ENCODE results near the gene DLGAP4. TPM values are rescaled to one million over a fixed set of nuclear protein-coding genes. Genes with fewer than 3 reads are reported as not detected.

DLGAP4 gene
- total and polyA plus RNA-seq, 4 donors, result 17.8 to 121 (median 70.7) TPM

DNA sequence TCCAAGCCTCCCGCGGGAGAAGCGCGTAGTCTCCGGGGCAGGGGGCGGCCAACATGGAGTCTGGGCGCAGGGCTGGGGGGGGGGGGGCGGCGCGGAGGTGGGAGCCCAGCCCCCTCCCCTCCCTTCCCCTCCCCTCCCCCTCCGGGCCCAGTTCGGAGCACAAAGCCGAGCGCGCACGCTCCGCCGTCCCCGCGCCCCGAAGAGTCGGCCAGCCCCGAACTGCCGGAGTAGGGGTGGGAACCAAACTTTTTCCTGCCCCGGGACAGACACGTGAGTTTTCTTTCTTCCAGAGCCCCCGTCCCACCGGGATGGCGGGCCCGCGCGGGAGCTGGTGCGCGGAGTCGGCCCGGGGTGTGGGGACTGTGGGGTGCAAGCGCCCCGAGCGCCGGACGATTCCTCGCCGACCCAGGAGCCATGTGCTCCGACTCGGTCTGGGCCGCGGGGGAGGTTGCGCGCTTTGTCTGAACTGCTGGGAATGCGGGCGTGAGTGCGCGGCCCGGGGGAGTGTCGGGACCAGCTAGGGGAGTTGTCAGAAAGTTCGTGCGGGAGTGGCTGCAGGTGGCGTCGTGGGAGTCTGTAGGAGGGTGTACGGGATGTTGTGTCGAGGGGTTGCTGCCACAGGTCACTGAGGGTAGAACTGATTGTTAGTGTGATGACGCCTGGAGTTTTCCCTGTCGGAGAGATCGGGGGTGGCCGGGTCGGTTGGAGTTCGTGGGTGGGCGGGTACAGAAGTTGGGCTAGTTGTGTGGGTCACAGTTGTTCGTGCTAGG lies 268.4 kb downstream of the DLGAP4 start:
- H3K27me3 ChIP-seq (ENCODE audit: control insufficient read depth, insufficient read depth, low read length), result peaks cover 21% of the 10 kb centered on the region

DNA sequence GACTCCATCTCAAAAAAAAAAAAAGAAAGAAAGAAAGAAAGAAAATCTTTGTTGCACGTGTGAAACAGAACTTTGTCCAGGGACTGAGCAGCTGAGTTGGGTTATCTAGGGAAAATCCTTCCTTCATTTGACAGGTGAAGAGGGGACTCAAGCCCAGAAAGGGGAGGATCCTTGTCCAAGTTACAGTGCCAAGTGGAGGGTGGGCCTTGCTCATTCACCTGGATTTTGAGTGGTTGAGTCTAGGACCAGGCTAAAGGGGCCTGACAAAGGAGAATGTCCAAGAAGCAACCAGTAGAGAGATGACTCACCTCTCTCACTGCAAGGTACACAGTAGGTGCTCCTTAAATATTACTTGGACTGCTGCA lies 269.9 kb downstream of the DLGAP4 start:
- Histone ChIP-seq H3K36me3 (ENCODE audit: control insufficient read depth, insufficient read depth, low read length) (peaks cover 18% of the 10 kb centered on the region), H3K4me1 (ENCODE audit: control insufficient read depth, insufficient read depth, low read length) (peaks cover 40% of the 10 kb centered on the region), H3K27ac (ENCODE audit: low read depth, low read length) (no peak overlapping the region), H3K4me3 (ENCODE audit: low read depth, low read length) (no peak overlapping the region), H3K27me3 (ENCODE audit: control insufficient read depth, insufficient read depth, low read length) (peaks cover 21% of the 10 kb centered on the region), H3K9me3 (ENCODE audit: control insufficient read depth, insufficient read depth, low read length) (no peaks in the 10 kb centered on the region)
- no peak for DNase-seq (ENCODE audit: low read depth in 4 of 6, low spot score in 6 of 6)
- WGBS (ENCODE audit: insufficient coverage), result 20% methylated on average over 1 of the region's 1 CpG

More for the DNA sequence above, 268.4 kb downstream of the DLGAP4 start:
- H3K36me3 ChIP-seq (ENCODE audit: control insufficient read depth, insufficient read depth, low read length), result peaks cover 12% of the 10 kb centered on the region
- H3K9me3 ChIP-seq (ENCODE audit: control insufficient read depth, insufficient read depth, low read length), result no peaks in the 10 kb centered on the region
- 1% methylated on average over 57 of the region's 69 CpGs for WGBS (ENCODE audit: insufficient coverage)
- DNase-seq (ENCODE audit: low read depth in 4 of 6, low spot score in 6 of 6), result peak in 2 of 6 donors; percentile 22 to 55
- H3K4me3 ChIP-seq (ENCODE audit: low read depth, low read length), result peak overlapping the region; percentile 82
- peaks cover 40% of the 10 kb centered on the region for H3K4me1 ChIP-seq (ENCODE audit: control insufficient read depth, insufficient read depth, low read length)
- peak overlapping the region; percentile 92 for H3K27ac ChIP-seq (ENCODE audit: low read depth, low read length)

Small RNA genes lying within 50 kb of the gene (small RNA-seq; reads per million reads assigned to genes)
- gene RF00017 (ENCODE audit: low replicate concordance), result not detected

Other genes starting within 250 kb of the DLGAP4 start
- 100 to 1,000 TPM in 1 of 2 donors, 10 to 100 TPM in 1; 57.6 to 152 TPM for gene EPB41L1, start 151.6 kb upstream of the DLGAP4 start, total RNA-seq
- 100 to 1,000 TPM; 147 to 163 TPM for gene EPB41L1, start 151.6 kb upstream of the DLGAP4 start, polyA plus RNA-seq (ENCODE audit: insufficient read length in 2 of 2)
- gene AAR2, start 69.9 kb upstream of the DLGAP4 start, total RNA-seq, result 10 to 100 TPM; 27.4 to 29.4 TPM
- gene AAR2, start 69.9 kb upstream of the DLGAP4 start, polyA plus RNA-seq (ENCODE audit: insufficient read length in 2 of 2), result 10 to 100 TPM; 33.5 to 38.0 TPM
- 10 to 100 TPM in 1 of 2 donors, 1 to 10 TPM in 1; 5.0 to 85.3 TPM for gene MYL9, start 235.2 kb downstream of the DLGAP4 start, total RNA-seq
- 10 to 100 TPM; 25.5 to 40.7 TPM for gene MYL9, start 235.2 kb downstream of the DLGAP4 start, polyA plus RNA-seq (ENCODE audit: insufficient read length in 2 of 2)